Measurements from ENCODE around the gene CNTNAP2.

GRCh38 chr7:146655928-146656797 lies 539.6 kb downstream of the CNTNAP2 start:
- TF ChIP-seq CTCF (IDR thresholded peaks at IDR 0.05; ENCODE audit: low read depth, low read length, missing input control), result no peak
- TF ChIP-seq HNF4A (conservative IDR thresholded peaks at IDR 0.05), result no peak
- no peak for TF ChIP-seq YY1 (IDR thresholded peaks at IDR 0.05)
- no peak for TF ChIP-seq GABPA (IDR thresholded peaks at IDR 0.05 in 1 of 2, conservative IDR thresholded peaks at IDR 0.05 in 1 of 2)
- TF ChIP-seq TAF1 (conservative IDR thresholded peaks at IDR 0.05), result no peak
- no peak for TF ChIP-seq JUND (IDR thresholded peaks at IDR 0.05)
- TF ChIP-seq FOXA1 (IDR thresholded peaks at IDR 0.05), result no peak
- TF ChIP-seq RAD21 (IDR thresholded peaks at IDR 0.05), result no peak
- no peak for TF ChIP-seq ZBTB33 (IDR thresholded peaks at IDR 0.05)
- TF ChIP-seq MAX (IDR thresholded peaks at IDR 0.05), result no peak
- TF ChIP-seq RXRA (IDR thresholded peaks at IDR 0.05), result no peak
